NCI-H146 treated with DMSO at 0.1 percent for 48 hours (cell line): Measurements from ENCODE around the gene MAPRE3.
"Not testable (repeated sequence)": the region's sequence is repeated elsewhere in the genome, so short reads cannot be mapped to it uniquely, and the experiment has no call there.

Experiments
- DNase-seq: peaks from one replicate; lab custom pipeline; 2025; ENCODE audit not compliant: unreplicated experiment; lab: John Stamatoyannopoulos, UW

The MAPRE3 gene

GRCh38 chr2:27067385-27067784 is 96.9 kb downstream of the MAPRE3 start:
- DNase-seq, result no peak

GRCh38 chr2:27069436-27069835 is 99.0 kb downstream of the MAPRE3 start:
- DNase-seq, result no peak

GRCh38 chr2:27069961-27070618 is 99.7 kb downstream of the MAPRE3 start:
- no peak for DNase-seq

GRCh38 chr2:27070653-27071276 is 100.3 kb downstream of the MAPRE3 start:
- DNase-seq, result no peak

DNA sequence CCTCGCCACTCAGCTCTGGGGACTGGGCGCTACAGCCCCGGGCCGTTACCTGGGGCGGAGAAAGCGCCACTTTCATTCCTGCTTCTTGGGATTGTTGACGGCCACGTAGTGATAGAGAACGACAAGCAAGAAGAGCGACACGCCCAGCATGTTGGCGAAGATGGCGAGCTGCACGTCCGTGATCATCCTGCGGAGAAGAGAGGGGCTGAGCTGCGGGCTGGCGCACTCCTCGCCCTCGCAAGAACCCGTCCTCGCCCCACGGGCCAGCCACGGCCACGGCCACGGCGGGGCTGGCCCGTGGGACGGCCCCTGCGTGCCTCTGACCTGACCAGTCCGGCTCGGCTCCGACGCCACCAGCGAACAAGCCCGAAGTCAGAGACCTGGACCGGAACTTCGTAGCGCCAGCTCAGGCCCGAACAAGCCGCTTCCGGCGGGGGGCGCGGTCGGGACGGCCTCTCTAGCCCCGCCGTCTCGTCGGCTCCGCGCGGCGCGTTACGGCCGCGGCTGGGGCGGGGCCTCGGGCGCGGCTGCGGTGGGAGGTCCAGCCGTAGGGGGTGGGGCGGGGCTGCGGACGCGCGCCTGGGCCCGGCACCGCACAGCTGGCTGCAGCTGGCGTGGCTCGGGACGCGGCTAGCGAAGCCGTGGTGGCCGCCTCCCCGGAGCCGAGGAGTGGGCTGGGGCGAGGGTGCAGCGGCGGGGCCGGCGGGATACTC is 101.0 kb downstream of the MAPRE3 start, which contains the start of gene OST4:
Gene OST4, minus strand, starts transcription at position 378 of the 713 bp plus-strand sequence.
- peak; percentile 60 for DNase-seq

DNA sequence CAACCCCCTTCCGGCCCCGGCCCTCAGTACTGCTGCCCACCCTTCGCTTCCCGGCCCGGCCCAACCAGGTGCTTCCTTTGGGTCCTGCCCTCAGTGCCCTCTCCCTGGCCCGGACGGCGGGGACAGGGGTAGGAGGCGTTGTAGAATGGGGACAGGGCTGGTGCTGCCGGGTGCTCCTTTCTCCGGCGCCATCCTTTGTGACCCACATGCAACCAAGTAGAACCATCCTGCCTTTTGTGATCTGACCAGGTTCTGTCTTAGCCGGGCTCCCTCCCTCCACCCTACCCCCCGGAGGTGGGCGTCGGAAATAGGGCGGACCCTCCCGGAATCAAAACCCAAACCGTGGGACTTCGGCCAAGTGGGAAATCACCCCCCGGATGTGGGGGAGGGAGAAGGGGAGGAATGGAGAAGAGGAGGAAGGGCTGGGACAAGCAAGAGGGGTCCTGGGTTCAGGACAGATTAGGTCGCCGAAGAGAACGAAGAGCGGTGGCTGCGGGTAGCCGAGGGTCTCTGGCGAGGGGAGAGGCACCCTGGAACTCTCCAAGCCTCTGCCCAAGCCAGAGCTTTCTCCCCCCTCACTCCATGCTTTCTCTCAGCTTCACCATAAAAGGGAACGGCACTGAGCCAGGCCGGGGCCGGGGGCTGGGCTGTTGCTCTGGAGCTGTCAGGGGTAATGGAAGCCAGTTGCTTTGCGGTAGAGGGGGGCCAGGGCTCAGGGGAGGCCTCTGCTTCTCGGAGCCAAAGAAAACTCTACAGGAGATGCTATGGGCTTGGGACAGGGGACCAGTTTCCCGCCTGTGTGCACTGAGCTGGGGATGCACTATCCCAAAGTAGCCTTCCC is 101.8 kb downstream of the MAPRE3 start:
- DNase-seq, result no peak

GRCh38 chr2:27072920-27073319 is 102.5 kb downstream of the MAPRE3 start:
- no peak for DNase-seq

- DNase-seq, result no peak
These were observed 103.3 kb downstream of the MAPRE3 start for GRCh38 chr2:27073782-27074181.

DNA sequence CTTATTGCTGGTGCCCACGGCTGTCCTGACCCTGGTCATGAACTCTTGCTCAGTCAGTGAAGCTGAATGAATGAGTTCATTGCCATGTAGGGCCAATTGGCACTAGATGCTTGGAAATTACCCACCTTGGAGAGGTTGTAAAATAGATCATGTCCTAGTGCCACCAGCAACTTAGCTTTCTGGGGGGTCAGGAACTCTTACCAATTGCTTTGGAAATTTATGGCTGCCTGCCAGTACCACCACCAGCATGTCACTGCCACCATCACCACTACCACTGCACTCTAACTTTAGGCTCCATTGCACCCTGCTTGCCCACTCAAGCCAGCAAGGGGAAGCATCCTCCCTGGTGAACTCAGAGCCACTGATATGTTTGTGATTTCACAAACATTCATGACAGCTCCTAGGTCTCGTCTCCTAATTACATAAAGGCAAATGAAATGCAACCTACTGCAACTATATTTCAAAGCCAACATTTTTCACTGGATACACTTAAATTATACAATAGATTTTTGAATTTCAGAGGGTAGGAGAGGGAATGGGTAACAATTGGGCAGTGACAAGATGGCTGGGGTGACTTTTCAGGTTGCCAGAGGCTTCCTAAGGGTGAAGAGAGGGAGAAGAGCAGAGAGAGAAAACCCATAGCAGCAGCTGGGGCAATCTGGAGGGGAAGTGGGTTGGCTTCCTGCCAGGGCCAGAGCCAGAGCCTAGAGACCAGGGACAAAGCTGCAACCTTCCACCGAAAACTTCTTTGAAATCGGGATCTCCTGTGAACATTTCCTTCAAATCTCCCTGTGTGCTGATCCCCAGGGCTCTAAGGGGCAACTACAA is 104.5 kb downstream of the MAPRE3 start:
- DNase-seq, result no peak

GRCh38 chr2:27075566-27075871 is 105.1 kb downstream of the MAPRE3 start:
- DNase-seq, result not testable (repeated sequence)

- DNase-seq, result no peak
These were observed 105.9 kb downstream of the MAPRE3 start for GRCh38 chr2:27076323-27076722.
